ENCODE data around the gene SNRPD3.
"Not testable (repeated sequence)": the region's sequence is repeated elsewhere in the genome, so short reads cannot be mapped to it uniquely, and the experiment has no call there.

The SNRPD3 gene

GRCh38 chr22:24609888-24610287 is 54.1 kb downstream of the SNRPD3 start:
- not testable (repeated sequence) for DNase-seq (ENCODE audit: low read depth)

DNA sequence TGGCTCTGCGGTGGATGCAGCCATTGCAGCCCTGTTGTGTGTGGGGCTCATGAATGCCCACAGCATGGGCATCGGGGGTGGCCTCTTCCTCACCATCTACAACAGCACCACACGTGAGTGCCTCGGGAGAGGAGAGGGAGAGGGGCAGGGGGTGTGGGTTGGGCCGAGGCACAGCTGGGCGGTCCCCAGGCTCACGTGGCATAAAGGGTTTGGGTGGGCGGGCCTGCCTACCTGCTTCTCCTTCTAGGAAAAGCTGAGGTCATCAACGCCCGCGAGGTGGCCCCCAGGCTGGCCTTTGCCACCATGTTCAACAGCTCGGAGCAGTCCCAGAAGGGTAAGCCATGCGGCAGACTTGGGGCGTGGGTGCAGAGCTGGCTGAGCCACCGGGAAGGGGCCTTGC is 59.0 kb downstream of the SNRPD3 start:
- not testable (repeated sequence) for DNase-seq (ENCODE audit: low read depth)

DNA sequence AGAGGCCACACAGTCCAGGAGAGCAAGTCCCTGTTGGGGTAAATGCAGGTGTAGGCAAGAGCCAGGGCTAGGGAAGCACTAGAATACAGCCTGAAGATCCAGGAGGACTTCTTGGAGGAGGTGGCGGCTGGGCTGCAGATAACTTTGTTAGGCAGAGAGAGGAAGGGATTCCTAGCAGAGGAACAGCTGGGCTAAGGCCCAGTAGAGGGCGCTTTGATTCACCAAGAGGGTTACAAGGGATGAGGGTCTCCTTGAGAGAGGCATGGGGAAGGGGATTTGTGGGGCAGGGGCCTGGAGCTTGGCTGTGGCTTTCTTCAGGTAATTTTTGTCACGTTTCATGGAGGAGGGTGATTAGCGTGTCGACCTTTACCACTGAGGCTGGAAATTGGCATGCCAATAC is 65.4 kb downstream of the SNRPD3 start:
- DNase-seq (ENCODE audit: low read depth), result not testable (repeated sequence)

- DNase-seq (ENCODE audit: low read depth), result not testable (repeated sequence)
These were observed 66.8 kb downstream of the SNRPD3 start for GRCh38 chr22:24622596-24622995.
